Bronchial epithelial cell (primary cell): ENCODE data around the gene LYPD8. TPM values are rescaled to one million over a fixed set of nuclear protein-coding genes. Genes with fewer than 3 reads are reported as not detected.

Source experiments
- DNase-seq: peaks from one replicate; pipeline ENCODE4 v3.0.0-alpha.2; 2010; ENCODE audit warnings: low read depth
- FAIRE-seq: peaks from 2 replicates; lab custom pipeline; 2011; peaks lifted over from hg19 to GRCh38; lab: Jason Lieb, UNC
- H3K27me3 ChIP-seq: 2 replicates; pipeline ENCODE4 v1.5.1; 2011; ENCODE audit warnings: low read length; ENCODE audit not compliant: control insufficient read depth, insufficient read depth
- H3K36me3 ChIP-seq: 2 replicates; pipeline ENCODE4 v1.5.1; 2011; ENCODE audit warnings: low read length; ENCODE audit not compliant: control insufficient read depth, insufficient read depth
- H3K4me3 ChIP-seq: 2 replicates; pipeline ENCODE4 v1.5.1; 2011; ENCODE audit warnings: mild to moderate bottlenecking, low read depth, low read length, control low read depth
- total RNA-seq: library from RNA; depleted of rRNA; stranded (reverse); fragments of >200 nt; gene quantifications from 2 replicates; pipeline ENCODE4 v1.2.1, GENCODE V29; 2014
- TF ChIP-seq, protein P1 (sequence below): IDR thresholded peaks from 2 replicates; pipeline ENCODE4 v1.5.1; 2011; ENCODE audit warnings: mild to moderate bottlenecking, moderate library complexity, low read length, control low read depth, inconsistent platforms; ENCODE audit not compliant: insufficient read depth, severe bottlenecking

Gene LYPD8
- total RNA-seq, 1 donor from 2014 or later: not detected

DNA sequence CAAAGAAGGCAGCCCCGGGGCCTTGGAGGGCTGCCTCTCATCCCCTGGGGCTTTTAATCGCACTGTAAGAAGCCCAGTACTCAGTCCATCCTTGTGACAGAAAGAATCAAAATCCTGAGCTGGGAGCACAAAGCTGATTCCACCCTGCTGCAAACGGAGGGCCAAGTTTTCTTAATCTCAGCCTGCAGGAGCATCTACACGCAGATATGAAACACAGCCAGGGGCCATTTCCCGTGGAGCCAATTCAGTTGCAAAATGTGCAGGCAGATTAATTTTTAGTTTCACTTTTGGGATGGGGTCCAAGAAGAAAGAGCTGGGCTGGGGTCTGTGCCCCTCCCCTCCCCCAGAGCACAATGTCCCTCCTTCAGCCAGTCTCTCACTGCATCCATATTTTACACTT is 4.4 kb downstream of the LYPD8 start:
- no peak for DNase-seq
- Histone ChIP-seq H3K36me3 (no peaks in the 10 kb centered on the region), H3K27me3 (no peaks in the 10 kb centered on the region), H3K4me3 (no peak overlapping the region)
- TF ChIP-seq, protein P1, sequence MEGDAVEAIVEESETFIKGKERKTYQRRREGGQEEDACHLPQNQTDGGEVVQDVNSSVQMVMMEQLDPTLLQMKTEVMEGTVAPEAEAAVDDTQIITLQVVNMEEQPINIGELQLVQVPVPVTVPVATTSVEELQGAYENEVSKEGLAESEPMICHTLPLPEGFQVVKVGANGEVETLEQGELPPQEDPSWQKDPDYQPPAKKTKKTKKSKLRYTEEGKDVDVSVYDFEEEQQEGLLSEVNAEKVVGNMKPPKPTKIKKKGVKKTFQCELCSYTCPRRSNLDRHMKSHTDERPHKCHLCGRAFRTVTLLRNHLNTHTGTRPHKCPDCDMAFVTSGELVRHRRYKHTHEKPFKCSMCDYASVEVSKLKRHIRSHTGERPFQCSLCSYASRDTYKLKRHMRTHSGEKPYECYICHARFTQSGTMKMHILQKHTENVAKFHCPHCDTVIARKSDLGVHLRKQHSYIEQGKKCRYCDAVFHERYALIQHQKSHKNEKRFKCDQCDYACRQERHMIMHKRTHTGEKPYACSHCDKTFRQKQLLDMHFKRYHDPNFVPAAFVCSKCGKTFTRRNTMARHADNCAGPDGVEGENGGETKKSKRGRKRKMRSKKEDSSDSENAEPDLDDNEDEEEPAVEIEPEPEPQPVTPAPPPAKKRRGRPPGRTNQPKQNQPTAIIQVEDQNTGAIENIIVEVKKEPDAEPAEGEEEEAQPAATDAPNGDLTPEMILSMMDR: no peak
- FAIRE-seq: no peak

DNA sequence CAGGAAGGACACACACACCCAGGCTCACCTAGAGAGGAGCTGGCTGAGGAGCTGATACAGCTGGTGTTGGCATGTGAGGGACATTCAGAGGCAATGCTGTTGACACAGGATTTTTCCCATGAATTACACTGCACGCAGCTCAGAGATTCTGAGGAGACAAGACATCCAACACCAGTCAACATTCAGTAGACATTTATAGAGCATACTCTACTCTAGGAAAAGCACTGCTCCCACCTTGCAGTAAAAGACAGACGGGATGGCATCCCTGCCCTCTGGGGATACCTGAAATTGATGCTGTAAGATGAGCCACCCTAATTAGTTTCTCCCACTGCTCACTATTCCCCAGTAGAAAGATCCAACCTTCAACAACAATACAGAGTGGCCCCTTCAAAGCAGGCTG is 5.1 kb downstream of the LYPD8 start:
- FAIRE-seq (no peak), DNase-seq (no peak)
- TF ChIP-seq, protein P1: no peak
- Histone ChIP-seq H3K4me3 (no peak overlapping the region), H3K36me3 (no peaks in the 10 kb centered on the region), H3K27me3 (no peaks in the 10 kb centered on the region)

DNA sequence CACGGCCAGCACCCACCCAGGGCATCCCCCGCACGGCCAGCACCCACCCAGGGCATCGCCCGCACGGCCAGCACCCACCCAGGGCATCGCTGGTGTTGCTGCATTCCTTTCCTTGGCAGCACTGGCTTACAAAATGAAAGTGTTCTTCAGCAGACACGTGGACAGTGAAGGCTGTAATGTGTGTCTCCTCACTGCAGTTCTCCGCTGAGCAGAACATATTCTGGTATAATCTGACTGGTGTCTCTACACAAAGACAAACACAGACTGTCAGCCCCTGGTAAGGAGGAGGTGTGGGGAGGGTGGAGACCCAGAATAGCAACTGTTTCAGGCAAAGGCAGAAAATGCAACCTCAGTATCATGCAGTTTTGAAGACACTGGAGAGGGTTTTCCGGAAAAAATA is 7.3 kb downstream of the LYPD8 start:
- no peak for FAIRE-seq
- DNase-seq: no peak
- no peak overlapping the region for H3K4me3 ChIP-seq
- H3K36me3 ChIP-seq: no peaks in the 10 kb centered on the region
- TF ChIP-seq, protein P1: no peak
- no peaks in the 10 kb centered on the region for H3K27me3 ChIP-seq

DNA sequence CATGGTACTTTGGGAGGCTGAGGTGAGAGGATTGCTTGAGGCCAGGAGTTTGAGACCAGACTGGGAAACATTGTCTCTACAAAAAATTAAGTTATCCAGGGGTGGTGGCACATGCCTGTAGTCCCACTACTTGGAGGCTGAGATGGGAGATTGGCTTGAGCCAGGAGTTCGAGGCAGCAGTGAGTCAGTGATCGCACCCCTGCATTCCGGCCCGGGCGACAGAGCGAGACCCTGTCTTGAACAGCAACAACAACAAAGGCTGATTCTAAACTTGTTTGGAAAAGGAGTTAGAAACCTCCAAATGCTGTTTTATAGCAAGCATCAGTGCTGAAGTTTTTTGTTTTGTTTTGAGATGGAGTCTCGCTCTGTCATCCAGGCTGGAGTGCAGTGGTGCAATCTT is 14.7 kb downstream of the LYPD8 start:
- Histone ChIP-seq H3K4me3 (no peak overlapping the region), H3K27me3 (no peaks in the 10 kb centered on the region), H3K36me3 (no peaks in the 10 kb centered on the region)
- TF ChIP-seq, protein P1: no peak
- no peak for FAIRE-seq
- DNase-seq: no peak

DNA sequence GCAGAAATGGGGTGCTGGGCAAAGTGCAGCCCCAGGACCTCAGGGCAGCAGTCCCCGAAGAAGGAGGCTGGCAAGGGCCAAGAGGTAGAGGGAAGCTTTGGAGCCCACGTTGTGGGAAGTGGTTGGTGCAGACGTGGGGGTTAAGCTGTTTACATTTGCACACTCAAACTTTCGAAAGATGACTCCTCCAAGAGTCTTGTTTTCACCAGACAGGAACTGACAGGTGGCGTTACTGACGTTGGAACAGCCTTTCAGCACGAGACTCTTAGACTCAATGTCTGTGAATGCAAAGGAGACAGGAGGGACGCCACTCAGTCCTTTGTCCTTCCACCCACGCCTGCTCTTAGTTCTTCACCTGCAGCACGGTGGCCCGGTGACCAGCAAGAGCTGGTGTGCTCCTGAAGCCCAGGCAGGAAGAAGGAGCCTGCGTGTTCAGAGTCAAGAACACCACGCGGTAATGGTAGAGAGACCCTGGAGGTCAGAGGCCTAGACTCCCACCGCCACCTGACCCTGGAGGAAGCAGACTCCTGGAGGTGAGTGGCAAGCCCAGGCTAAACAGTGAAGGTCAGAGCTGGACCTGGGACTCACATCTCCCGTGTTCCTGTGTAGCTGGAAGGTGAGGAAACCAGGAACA is 15.9 kb downstream of the LYPD8 start:
- no peak for FAIRE-seq
- no peaks in the 10 kb centered on the region for H3K27me3 ChIP-seq
- H3K4me3 ChIP-seq: no peak overlapping the region
- TF ChIP-seq, protein P1: no peak
- no peaks in the 10 kb centered on the region for H3K36me3 ChIP-seq
- DNase-seq: no peak

DNA sequence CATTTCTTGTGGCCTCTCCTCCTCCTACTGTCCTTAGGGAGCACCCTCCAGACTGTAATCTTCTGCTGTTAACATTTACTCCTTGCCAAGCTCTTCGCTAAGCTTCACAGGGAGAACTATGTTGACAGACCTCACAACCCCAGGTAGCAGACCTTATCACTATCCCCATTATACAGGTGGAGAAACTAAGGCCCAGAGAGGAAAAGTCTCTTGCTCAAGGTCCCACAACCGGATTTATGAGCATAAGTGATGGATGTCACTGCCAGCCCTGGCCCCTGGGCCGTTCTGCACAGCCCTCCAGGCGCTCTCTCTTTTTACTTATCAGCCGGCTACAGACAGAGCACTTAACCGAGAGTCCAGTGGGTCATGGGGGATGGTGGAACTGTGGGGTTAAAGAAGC is 18.1 kb downstream of the LYPD8 start:
- H3K4me3 ChIP-seq: no peak overlapping the region
- DNase-seq: no peak
- no peaks in the 10 kb centered on the region for H3K27me3 ChIP-seq
- no peak for FAIRE-seq
- H3K36me3 ChIP-seq: no peaks in the 10 kb centered on the region
- TF ChIP-seq, protein P1: no peak
